Esophagus squamous epithelium (tissue), 4 donors: Measurements from ENCODE around the gene ZNF407.

ENCODE experiments used
- CTCF ChIP-seq, 6 experiments: fragments of 450-650 bp in 4 of 6; fragments of 200-600 bp in 2 of 6; sonication (generic) in 2 of 6; IDR thresholded peaks; one replicate each; pipeline ENCODE4 v1.5.1; 2016 to 2019; ENCODE audit warnings: antibody characterized with exemption in 6 of 6, mild to moderate bottlenecking in 4 of 6, moderate library complexity in 4 of 6
- POLR2A ChIP-seq, 4 donors: fragments of 450-650 bp; IDR thresholded peaks; one replicate each; pipeline ENCODE4 v1.6.1; 2017; ENCODE audit warnings: antibody characterized with exemption in 4 of 4, mild to moderate bottlenecking in 4 of 4, moderate library complexity in 3 of 4

GRCh38 chr18:74898965-74899364 is 301.3 kb downstream of the ZNF407 start:
- TF ChIP-seq CTCF (IDR thresholded peaks at IDR 0.05) (no peak), POLR2A (IDR thresholded peaks at IDR 0.05) (no peak)
